Astrocyte (in vitro differentiated cells and primary cell): Measurements from ENCODE around the gene DTNB.

Experiments used
- CTCF ChIP-seq: IDR thresholded peaks from 2 replicates; pipeline ENCODE4 v1.5.1; 2011; ENCODE audit warnings: low read depth, mild to moderate bottlenecking, inconsistent platforms, low read length, moderate library complexity; ENCODE audit not compliant: insufficient read depth
- EZH2 ChIP-seq: IDR thresholded peaks from 2 replicates; pipeline ENCODE4 v1.6.1; 2012; ENCODE audit warnings: mild to moderate bottlenecking, low read length, inconsistent platforms; ENCODE audit not compliant: insufficient read depth

DNA sequence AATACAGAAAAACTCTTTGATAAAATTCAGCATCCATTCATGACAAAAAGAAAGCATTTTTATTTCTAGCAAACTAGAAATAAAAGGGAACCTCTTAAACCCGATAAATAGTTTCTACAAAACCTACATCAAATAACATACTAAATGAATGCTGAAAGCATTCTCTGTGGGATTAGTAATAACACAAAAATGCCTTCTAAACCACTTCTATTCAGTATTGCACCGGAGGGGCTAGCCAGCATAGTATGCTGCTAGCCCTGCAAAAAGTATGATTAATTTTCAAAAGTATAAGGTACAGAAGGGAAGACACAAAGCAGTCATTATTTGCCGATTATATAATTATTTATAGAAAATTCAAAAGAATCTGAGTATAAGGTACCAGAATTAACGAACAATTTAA, 145.2 kb downstream of the DTNB start:
- TF ChIP-seq EZH2 (no peak), CTCF (no peak)
